Erythroblast (primary cell): ENCODE results near the gene CALY.

ENCODE experiments used
- DNase-seq, 2 experiments: peaks; one replicate each; lab custom pipeline; 2025; lab: John Stamatoyannopoulos, UW
- GATA1 ChIP-seq: IDR thresholded peaks from 2 replicates; pipeline ENCODE4 v1.6.1; 2011; ENCODE audit warnings: low read depth, mild to moderate bottlenecking, control low read depth, low read length, moderate library complexity
- POLR2A ChIP-seq: IDR thresholded peaks from 2 replicates; pipeline ENCODE4 v1.6.1; 2011; ENCODE audit warnings: mild to moderate bottlenecking, low read length

CALY gene

DNA sequence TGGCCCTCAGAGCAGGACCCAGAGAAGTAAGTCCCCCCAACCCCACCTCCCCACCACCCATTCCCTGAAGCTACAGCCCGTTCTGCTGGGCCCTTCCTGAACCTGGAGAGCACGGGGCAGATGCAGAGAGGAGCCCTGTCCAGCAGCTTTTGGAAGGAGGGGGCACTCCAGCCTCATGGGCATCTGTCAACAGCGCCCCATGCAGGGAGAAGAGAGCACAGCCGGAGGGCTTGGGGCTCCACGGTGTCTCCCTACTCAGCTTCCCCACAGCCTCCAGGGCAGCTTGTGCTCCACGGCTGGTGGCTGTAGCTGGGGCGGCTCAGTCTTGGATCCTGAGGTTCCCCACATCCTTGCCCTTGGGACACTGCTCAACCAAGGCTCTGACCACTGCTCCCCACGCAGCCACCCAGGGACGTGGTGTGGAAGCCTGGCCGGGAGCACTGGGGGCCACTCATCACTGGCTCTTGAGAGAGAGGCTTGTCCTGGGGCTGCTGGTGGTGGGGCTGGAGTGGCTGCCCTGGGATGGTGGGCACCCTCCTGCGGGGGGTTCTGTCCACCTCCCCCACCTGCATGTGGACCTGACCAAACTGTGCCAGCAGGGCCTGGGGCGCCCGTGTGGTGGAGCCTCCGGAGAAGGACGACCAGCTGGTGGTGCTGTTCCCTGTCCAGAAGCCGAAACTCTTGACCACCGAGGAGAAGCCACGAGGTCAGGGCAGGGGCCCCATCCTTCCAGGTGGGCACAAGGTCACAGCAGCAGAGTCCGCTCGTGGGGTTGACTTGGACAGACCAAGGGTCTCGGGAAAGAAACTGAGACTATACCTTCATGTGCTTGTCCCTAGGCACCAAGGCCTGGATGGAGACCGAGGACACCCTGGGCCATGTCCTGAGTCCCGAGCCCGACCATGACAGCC is 15.0 kb upstream of the CALY start:
- no peak for TF ChIP-seq GATA1
- no peak for TF ChIP-seq POLR2A
- no peak for DNase-seq

DNA sequence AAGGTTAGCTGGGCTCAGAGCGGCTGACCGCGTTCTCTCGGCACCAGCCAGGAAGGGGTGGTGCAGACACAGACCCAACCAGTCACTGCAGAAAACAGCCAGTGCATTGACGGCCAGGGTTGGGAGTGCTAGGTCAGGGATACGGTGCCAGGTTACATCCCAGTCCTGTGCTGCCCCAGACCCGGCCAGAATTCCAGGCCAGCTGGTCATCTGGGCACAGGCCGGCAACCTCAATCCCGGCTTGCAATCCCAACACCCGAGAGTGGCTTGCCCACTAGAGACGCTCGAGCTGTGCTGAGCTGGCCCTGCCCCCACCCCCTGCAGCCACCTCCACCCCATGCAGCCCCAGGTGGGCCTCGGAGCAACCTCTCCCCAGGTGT is 14.2 kb upstream of the CALY start:
- DNase-seq = no peak
- TF ChIP-seq GATA1 (no peak), POLR2A (no peak)

GRCh38 chr10:133350283-133350949 is 13.7 kb upstream of the CALY start:
- TF ChIP-seq POLR2A = no peak
- no peak for TF ChIP-seq GATA1
- DNase-seq = no peak

- no peak for DNase-seq
- TF ChIP-seq GATA1 = no peak
- TF ChIP-seq POLR2A = no peak
Observed at GRCh38 chr10:133349577-133350011, 12.9 kb upstream of the CALY start.

GRCh38 chr10:133349160-133349568 is 12.5 kb upstream of the CALY start:
- TF ChIP-seq GATA1 (no peak), POLR2A (no peak)
- no peak for DNase-seq

DNA sequence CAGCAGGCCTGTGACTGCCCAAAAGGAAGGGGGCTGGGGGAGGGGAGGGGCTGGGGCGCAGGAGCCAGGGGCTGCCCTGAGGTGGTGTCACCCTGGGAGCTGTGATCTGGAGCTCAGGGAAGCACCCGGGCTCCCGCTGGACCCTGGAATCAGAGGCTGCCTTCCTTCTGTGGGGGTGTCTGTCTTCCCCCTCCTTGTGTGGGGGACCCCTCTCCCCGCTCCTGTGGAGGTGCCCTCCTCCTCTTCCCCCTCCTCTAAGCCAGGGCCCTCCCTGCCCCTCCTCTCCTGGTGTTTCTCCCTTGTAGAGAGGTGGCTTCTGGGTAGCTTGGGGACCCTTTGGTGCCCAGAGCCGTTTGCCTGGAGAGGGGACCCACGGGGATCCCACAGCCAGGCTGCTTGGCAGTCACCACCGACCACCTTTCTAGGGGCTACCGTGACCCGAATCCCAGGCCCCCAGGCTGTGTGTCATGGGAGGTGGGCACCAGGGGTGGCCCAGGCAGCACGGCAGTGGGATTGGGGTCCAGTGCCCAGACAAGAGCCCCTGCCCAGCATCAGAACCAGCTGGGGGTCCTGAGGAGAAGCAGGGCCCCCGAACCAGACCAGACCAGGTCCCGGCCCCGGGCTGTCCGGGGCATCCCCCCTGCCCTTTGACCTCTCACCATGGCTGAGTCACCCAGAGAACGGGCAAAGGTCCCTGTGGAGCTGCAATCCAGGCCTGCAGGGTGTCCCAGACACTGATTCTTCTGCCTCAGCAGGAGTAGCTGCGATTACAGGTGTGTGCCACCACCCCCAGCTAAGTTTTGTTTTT is 11.2 kb upstream of the CALY start:
- DNase-seq = no peak
- no peak for TF ChIP-seq GATA1
- TF ChIP-seq POLR2A = no peak

DNA sequence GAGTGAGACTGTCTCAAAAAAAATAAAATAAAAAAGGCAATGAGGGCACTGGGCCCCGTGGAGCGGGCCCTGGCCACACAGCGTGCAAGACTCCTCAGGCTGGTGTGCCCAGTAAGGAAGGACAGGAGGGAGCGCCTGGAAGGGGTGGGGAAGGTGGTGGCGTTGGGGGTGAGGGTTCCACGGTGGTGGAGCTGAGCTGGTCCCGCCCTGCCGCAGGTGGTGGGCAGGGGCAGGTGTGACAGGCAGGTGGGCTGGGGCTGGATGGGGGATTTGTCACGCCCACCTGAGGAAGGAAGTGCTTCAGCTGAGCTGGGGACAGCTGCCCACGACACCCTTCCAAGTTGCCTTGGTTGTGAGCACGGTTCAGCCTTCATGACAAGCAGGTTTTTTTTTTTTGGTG is 9.7 kb upstream of the CALY start:
- TF ChIP-seq POLR2A (no peak), GATA1 (no peak)
- no peak for DNase-seq

- TF ChIP-seq GATA1 (no peak), POLR2A (no peak)
- DNase-seq = no peak
Observed at GRCh38 chr10:133344236-133344635, 7.5 kb upstream of the CALY start.

DNA sequence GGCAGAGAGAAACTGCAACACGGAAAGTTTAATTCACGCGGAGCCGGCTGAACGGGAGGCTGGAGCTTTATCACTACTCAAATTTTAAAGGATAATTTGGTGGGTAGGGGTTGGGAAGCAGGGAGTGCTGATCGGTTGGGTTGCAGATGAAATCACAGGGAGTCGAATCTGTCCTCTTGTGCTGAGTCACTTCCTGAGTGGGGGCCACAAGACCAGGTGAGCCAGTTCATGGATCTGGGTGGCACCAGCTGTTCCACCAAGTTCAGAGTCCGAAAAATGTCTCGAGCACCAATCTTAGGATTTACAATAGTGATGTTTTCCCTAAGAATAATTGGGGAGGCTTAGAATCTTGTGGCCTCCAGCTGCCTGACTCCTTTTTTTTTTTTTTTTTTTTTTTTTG is 6.9 kb upstream of the CALY start:
- DNase-seq = no peak

DNA sequence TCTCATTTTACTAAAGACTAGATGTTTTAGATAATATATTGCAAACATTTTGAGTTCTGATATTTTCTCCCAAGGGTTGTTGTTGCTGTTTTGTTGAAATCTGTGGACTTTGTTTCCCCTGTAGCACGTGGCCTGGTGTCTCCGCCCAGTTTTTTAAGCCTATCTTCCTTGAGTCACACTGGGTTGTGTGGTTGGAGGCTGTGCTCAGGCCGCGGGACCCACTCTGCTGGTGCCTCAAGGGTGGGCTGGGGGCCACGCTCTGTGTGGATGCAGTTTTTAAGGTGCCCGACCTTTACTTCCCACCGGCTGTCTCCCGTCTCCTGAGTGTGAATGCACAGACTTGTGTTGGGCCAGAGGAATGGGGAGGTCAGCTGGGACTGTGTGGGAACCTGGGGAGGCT is 6.2 kb upstream of the CALY start:
- no peak for DNase-seq
- TF ChIP-seq GATA1 (no peak), POLR2A (no peak)

More for the DNA sequence above, 6.9 kb upstream of the CALY start:
- TF ChIP-seq POLR2A = no peak
- no peak for TF ChIP-seq GATA1

- no peak for DNase-seq
- no peak for TF ChIP-seq POLR2A
Observed at GRCh38 chr10:133341983-133342382, 5.3 kb upstream of the CALY start.

DNA sequence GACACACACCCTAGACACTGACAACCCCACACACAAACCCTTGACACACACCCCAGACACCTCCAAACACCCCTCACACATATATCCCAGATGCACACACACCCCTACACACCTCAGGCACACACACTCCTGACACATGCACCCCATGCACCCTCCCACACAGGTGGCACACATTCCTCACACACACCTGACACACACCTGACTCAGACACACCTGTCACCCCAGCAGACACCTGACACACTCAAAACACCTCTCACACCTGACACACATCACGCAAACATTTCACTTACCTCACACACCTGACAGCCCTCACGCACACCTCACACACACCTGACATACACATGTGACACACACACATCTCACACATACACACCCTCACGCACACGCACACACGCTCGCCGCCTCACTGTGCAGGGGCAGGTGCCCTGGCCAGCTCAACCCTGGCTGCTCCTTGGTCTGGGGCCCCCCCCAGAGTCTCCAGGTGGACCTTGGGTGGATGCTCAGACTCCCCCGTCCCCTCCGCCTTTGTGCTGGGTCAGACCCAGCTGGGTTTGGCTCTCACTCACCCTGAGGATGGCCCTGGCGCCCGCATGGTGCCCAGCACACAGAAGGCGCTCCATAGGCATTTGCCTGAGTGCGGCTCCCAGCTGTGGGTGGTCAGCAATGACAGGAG is 3.1 kb upstream of the CALY start:
- DNase-seq = no peak
- TF ChIP-seq GATA1 = no peak
- TF ChIP-seq POLR2A = no peak
